DMS153 treated with DMSO at 0.1 percent for 48 hours (cell line): ENCODE results near the gene BACH1.
"Not testable (repeated sequence)": the region's sequence is repeated elsewhere in the genome, so short reads cannot be mapped to it uniquely, and the experiment has no call there.

ENCODE experiments used
- DNase-seq: peaks from one replicate; lab custom pipeline; 2025; ENCODE audit not compliant: unreplicated experiment; lab: John Stamatoyannopoulos, UW

The BACH1 gene

GRCh38 chr21:29298348-29299045 lies at the start of gene BACH1:
BACH1 (plus strand) TSS chr21:29298922; CDS start chr21:29321281, 22,359 bp downstream.
- DNase-seq, result peak; percentile 84

GRCh38 chr21:29249289-29249688 lies 49.4 kb upstream of the BACH1 start:
- DNase-seq, result not testable (repeated sequence)

GRCh38 chr21:29250636-29251035 lies 48.1 kb upstream of the BACH1 start:
- DNase-seq, result no peak

GRCh38 chr21:29253861-29254260 lies 44.9 kb upstream of the BACH1 start:
- DNase-seq, result not testable (repeated sequence)

GRCh38 chr21:29254550-29254949 lies 44.2 kb upstream of the BACH1 start:
- no peak for DNase-seq

- no peak for DNase-seq
Measured at GRCh38 chr21:29256126-29256910, 42.4 kb upstream of the BACH1 start.

GRCh38 chr21:29257701-29258100 lies 41.0 kb upstream of the BACH1 start:
- no peak for DNase-seq

- DNase-seq, result no peak
Measured at GRCh38 chr21:29258626-29259338, 39.9 kb upstream of the BACH1 start.

GRCh38 chr21:29260461-29260860 lies 38.3 kb upstream of the BACH1 start:
- DNase-seq, result no peak

- DNase-seq, result no peak
Measured at GRCh38 chr21:29261555-29262540, 36.9 kb upstream of the BACH1 start.

GRCh38 chr21:29264721-29265120 lies 34.0 kb upstream of the BACH1 start:
- no peak for DNase-seq

- DNase-seq, result no peak
Measured at GRCh38 chr21:29265690-29266479, 32.8 kb upstream of the BACH1 start.

GRCh38 chr21:29267666-29268065 lies 31.1 kb upstream of the BACH1 start:
- no peak for DNase-seq

GRCh38 chr21:29271927-29272333 lies 26.8 kb upstream of the BACH1 start:
- DNase-seq, result no peak

GRCh38 chr21:29277442-29277841 lies 21.3 kb upstream of the BACH1 start:
- no peak for DNase-seq

GRCh38 chr21:29279558-29279957 lies 19.2 kb upstream of the BACH1 start:
- DNase-seq, result no peak

GRCh38 chr21:29281801-29282200 lies 16.9 kb upstream of the BACH1 start:
- DNase-seq, result not testable (repeated sequence)

- no peak for DNase-seq
Measured at GRCh38 chr21:29287383-29287782, 11.3 kb upstream of the BACH1 start.

GRCh38 chr21:29288239-29288638 lies 10.5 kb upstream of the BACH1 start:
- DNase-seq, result no peak

GRCh38 chr21:29289317-29289716 lies 9.4 kb upstream of the BACH1 start:
- no peak for DNase-seq
